ENCODE data around the gene NOL9.
"Not testable (repeated sequence)": the region's sequence is repeated elsewhere in the genome, so short reads cannot be mapped to it uniquely, and the experiment has no call there.

The NOL9 gene

GRCh38 chr1:6501279-6501813, 53.0 kb downstream of the NOL9 start:
- peaks cover 3% of the 10 kb centered on the region for H3K27me3 Mint-ChIP-seq
- H3K4me3 Mint-ChIP-seq = no peak overlapping the region
- no peaks in the 10 kb centered on the region for H3K9me3 Mint-ChIP-seq
- peaks cover 10% of the 10 kb centered on the region for H3K4me1 Mint-ChIP-seq
- DNase-seq = no peak
- no peaks in the 10 kb centered on the region for H3K36me3 Mint-ChIP-seq (ENCODE audit: low read depth)
- H3K27ac Mint-ChIP-seq = no peak overlapping the region
- no peak for ATAC-seq

- peaks cover 3% of the 10 kb centered on the region for H3K27me3 Mint-ChIP-seq
Observed at GRCh38 chr1:6500544-6501278, 53.6 kb downstream of the NOL9 start.

GRCh38 chr1:6499296-6499695, 55.0 kb downstream of the NOL9 start:
- Mint-ChIP-seq H3K27ac (no peak overlapping the region), H3K4me1 (peaks cover 10% of the 10 kb centered on the region)
- no peak for ATAC-seq

More at GRCh38 chr1:6500544-6501278, 53.6 kb downstream of the NOL9 start:
- no peaks in the 10 kb centered on the region for H3K36me3 Mint-ChIP-seq (ENCODE audit: low read depth)
- H3K27ac Mint-ChIP-seq = no peak overlapping the region
- DNase-seq = no peak
- H3K4me1 Mint-ChIP-seq = peaks cover 10% of the 10 kb centered on the region
- no peak for ATAC-seq
- H3K9me3 Mint-ChIP-seq = no peaks in the 10 kb centered on the region
- H3K4me3 Mint-ChIP-seq = no peak overlapping the region

GRCh38 chr1:6498576-6499111, 55.7 kb downstream of the NOL9 start:
- no peak overlapping the region for H3K27ac Mint-ChIP-seq
- no peaks in the 10 kb centered on the region for H3K36me3 Mint-ChIP-seq (ENCODE audit: low read depth)
- no peaks in the 10 kb centered on the region for H3K9me3 Mint-ChIP-seq
- peaks cover 10% of the 10 kb centered on the region for H3K4me1 Mint-ChIP-seq
- peaks cover 3% of the 10 kb centered on the region for H3K27me3 Mint-ChIP-seq
- DNase-seq = no peak
- ATAC-seq = no peak
- H3K4me3 Mint-ChIP-seq = no peak overlapping the region

More at GRCh38 chr1:6499296-6499695, 55.0 kb downstream of the NOL9 start:
- Mint-ChIP-seq H3K4me3 (no peak overlapping the region), H3K27me3 (peaks cover 3% of the 10 kb centered on the region), H3K36me3 (ENCODE audit: low read depth) (no peaks in the 10 kb centered on the region), H3K9me3 (no peaks in the 10 kb centered on the region)
- DNase-seq = no peak

- Mint-ChIP-seq H3K27ac (no peak overlapping the region), H3K4me3 (peak overlapping the region; percentile 60), H3K9me3 (no peaks in the 10 kb centered on the region), H3K4me1 (peaks cover 14% of the 10 kb centered on the region), H3K36me3 (ENCODE audit: low read depth) (no peaks in the 10 kb centered on the region), H3K27me3 (peaks cover 3% of the 10 kb centered on the region)
- DNase-seq (no peak), ATAC-seq (no peak)
Observed at GRCh38 chr1:6497867-6498575, 56.3 kb downstream of the NOL9 start.

- Mint-ChIP-seq H3K9me3 (no peaks in the 10 kb centered on the region), H3K4me1 (peaks cover 14% of the 10 kb centered on the region), H3K4me3 (peak overlapping the region; percentile 60), H3K27me3 (peaks cover 3% of the 10 kb centered on the region), H3K27ac (no peak overlapping the region), H3K36me3 (ENCODE audit: low read depth) (no peaks in the 10 kb centered on the region)
- ATAC-seq (peak; percentile 35), DNase-seq (peak; percentile 46)
Observed at GRCh38 chr1:6497215-6497866, 57.0 kb downstream of the NOL9 start.

GRCh38 chr1:6496890-6497214, 57.5 kb downstream of the NOL9 start:
- DNase-seq (no peak), ATAC-seq (no peak)
- Mint-ChIP-seq H3K27me3 (peaks cover 3% of the 10 kb centered on the region), H3K4me3 (no peak overlapping the region), H3K9me3 (no peaks in the 10 kb centered on the region), H3K4me1 (peaks cover 15% of the 10 kb centered on the region), H3K27ac (no peak overlapping the region), H3K36me3 (ENCODE audit: low read depth) (no peaks in the 10 kb centered on the region)

GRCh38 chr1:6496365-6496721, 58.0 kb downstream of the NOL9 start:
- H3K9me3 Mint-ChIP-seq = no peaks in the 10 kb centered on the region
- H3K36me3 Mint-ChIP-seq (ENCODE audit: low read depth) = no peaks in the 10 kb centered on the region
- H3K27ac Mint-ChIP-seq = no peak overlapping the region
- no peak overlapping the region for H3K4me3 Mint-ChIP-seq
- peaks cover 20% of the 10 kb centered on the region for H3K4me1 Mint-ChIP-seq
- no peak for ATAC-seq
- H3K27me3 Mint-ChIP-seq = peaks cover 3% of the 10 kb centered on the region
- no peak for DNase-seq

GRCh38 chr1:6495540-6496364, 58.6 kb downstream of the NOL9 start:
- no peak for DNase-seq
- no peak overlapping the region for H3K27ac Mint-ChIP-seq
- H3K4me3 Mint-ChIP-seq = no peak overlapping the region
- H3K4me1 Mint-ChIP-seq = peaks cover 23% of the 10 kb centered on the region
- no peaks in the 10 kb centered on the region for H3K27me3 Mint-ChIP-seq
- no peak for ATAC-seq
- no peaks in the 10 kb centered on the region for H3K36me3 Mint-ChIP-seq (ENCODE audit: low read depth)
- no peaks in the 10 kb centered on the region for H3K9me3 Mint-ChIP-seq

- Mint-ChIP-seq H3K4me1 (peaks cover 23% of the 10 kb centered on the region), H3K27ac (no peak overlapping the region), H3K36me3 (ENCODE audit: low read depth) (no peaks in the 10 kb centered on the region), H3K4me3 (no peak overlapping the region), H3K27me3 (no peaks in the 10 kb centered on the region), H3K9me3 (no peaks in the 10 kb centered on the region)
- ATAC-seq = no peak
- DNase-seq = no peak
Observed at GRCh38 chr1:6495041-6495441, 59.3 kb downstream of the NOL9 start.

- no peak for ATAC-seq
Observed at GRCh38 chr1:6494627-6495026, 59.7 kb downstream of the NOL9 start.

GRCh38 chr1:6493834-6494223, 60.5 kb downstream of the NOL9 start:
- not testable (repeated sequence) for H3K27ac Mint-ChIP-seq; ATAC-seq; H3K9me3 Mint-ChIP-seq; H3K36me3 Mint-ChIP-seq (ENCODE audit: low read depth); DNase-seq; H3K27me3 Mint-ChIP-seq; H3K4me3 Mint-ChIP-seq
- peaks cover 23% of the 10 kb centered on the region for H3K4me1 Mint-ChIP-seq

More at GRCh38 chr1:6494627-6495026, 59.7 kb downstream of the NOL9 start:
- H3K27me3 Mint-ChIP-seq = no peaks in the 10 kb centered on the region
- no peaks in the 10 kb centered on the region for H3K9me3 Mint-ChIP-seq
- H3K4me3 Mint-ChIP-seq = no peak overlapping the region
- no peak overlapping the region for H3K27ac Mint-ChIP-seq
- no peak for DNase-seq
- no peaks in the 10 kb centered on the region for H3K36me3 Mint-ChIP-seq (ENCODE audit: low read depth)
- H3K4me1 Mint-ChIP-seq = peaks cover 23% of the 10 kb centered on the region

- no peak for DNase-seq
- ATAC-seq = no peak
- Mint-ChIP-seq H3K9me3 (no peaks in the 10 kb centered on the region), H3K27me3 (peaks cover 2% of the 10 kb centered on the region), H3K4me3 (peak overlapping the region; percentile 82), H3K4me1 (peaks cover 15% of the 10 kb centered on the region), H3K27ac (peak overlapping the region; percentile 82), H3K36me3 (ENCODE audit: low read depth) (no peaks in the 10 kb centered on the region)
Observed at GRCh38 chr1:6491966-6492365, 62.3 kb downstream of the NOL9 start.

GRCh38 chr1:6491480-6491962, 62.8 kb downstream of the NOL9 start, which contains the start of gene PLEKHG5:
TSS of gene PLEKHG5 (minus strand) at chr1:6491667. CDS start at chr1:6477571, 14,096 bp downstream.
- Mint-ChIP-seq H3K4me1 (peaks cover 15% of the 10 kb centered on the region), H3K27me3 (peaks cover 6% of the 10 kb centered on the region), H3K27ac (peak within 1 kb of the TSS; percentile 82), H3K9me3 (no peaks in the 10 kb centered on the region), H3K4me3 (peak within 1 kb of the TSS; percentile 82), H3K36me3 (ENCODE audit: low read depth) (no peaks in the 10 kb centered on the region)
- peak; percentile 31 for DNase-seq
- ATAC-seq = peak; percentile 13
